Measurements from ENCODE around the gene CD274.

Gene CD274

GRCh38 chr9:5509573-5509972, 59.2 kb downstream of the CD274 start:
- Histone ChIP-seq H3K4me3 (replicated peaks; ENCODE audit: insufficient read depth, low read length) (no peak overlapping the region), H3K27ac (replicated peaks) (no peak overlapping the region), H3K27me3 (ENCODE audit: insufficient read depth, poor library complexity, severe bottlenecking) (no peaks in the 10 kb centered on the region)
- DNase-seq (ENCODE audit: low read depth in 1 of 2, low spot score in 1 of 2), result no peak
- TF ChIP-seq SPI1 (IDR thresholded peaks at IDR 0.05; ENCODE audit: borderline replicate concordance, low read depth), result no peak
- no peak for TF ChIP-seq REST (IDR thresholded peaks at IDR 0.05; ENCODE audit: insufficient replicate concordance, low read depth)
- no peak for TF ChIP-seq CTCF (IDR thresholded peaks at IDR 0.05; ENCODE audit: insufficient read depth, low read length)
- no peak for TF ChIP-seq GABPA (IDR thresholded peaks at IDR 0.05; ENCODE audit: low read depth)
- TF ChIP-seq POLR2AphosphoS5 (IDR thresholded peaks at IDR 0.05; ENCODE audit: low read depth), result no peak

GRCh38 chr9:5510360-5510931, 60.1 kb downstream of the CD274 start, which contains the start of gene PDCD1LG2:
Gene PDCD1LG2, plus strand, starts transcription at chr9:5510531. Its CDS starts 12,016 bp downstream, at chr9:5522547.
- no peak within 1 kb of the TSS for H3K27ac ChIP-seq (replicated peaks)
- DNase-seq (ENCODE audit: low read depth in 1 of 2, low spot score in 1 of 2), result no peak
- H3K4me3 ChIP-seq (replicated peaks; ENCODE audit: insufficient read depth, low read length), result no peak within 1 kb of the TSS
- TF ChIP-seq CTCF (IDR thresholded peaks at IDR 0.05; ENCODE audit: insufficient read depth, low read length) (no peak), POLR2AphosphoS5 (IDR thresholded peaks at IDR 0.05; ENCODE audit: low read depth) (no peak), REST (IDR thresholded peaks at IDR 0.05; ENCODE audit: insufficient replicate concordance, low read depth) (no peak), GABPA (IDR thresholded peaks at IDR 0.05; ENCODE audit: low read depth) (no peak), SPI1 (IDR thresholded peaks at IDR 0.05; ENCODE audit: borderline replicate concordance, low read depth) (no peak)
- H3K27me3 ChIP-seq (ENCODE audit: insufficient read depth, poor library complexity, severe bottlenecking), result no peaks in the 10 kb centered on the region

- TF ChIP-seq SPI1 (IDR thresholded peaks at IDR 0.05; ENCODE audit: borderline replicate concordance, low read depth) (no peak), CTCF (IDR thresholded peaks at IDR 0.05; ENCODE audit: insufficient read depth, low read length) (no peak), REST (IDR thresholded peaks at IDR 0.05; ENCODE audit: insufficient replicate concordance, low read depth) (no peak), GABPA (IDR thresholded peaks at IDR 0.05; ENCODE audit: low read depth) (no peak), POLR2AphosphoS5 (IDR thresholded peaks at IDR 0.05; ENCODE audit: low read depth) (no peak)
- no peaks in the 10 kb centered on the region for H3K27me3 ChIP-seq (ENCODE audit: insufficient read depth, poor library complexity, severe bottlenecking)
- no peak for DNase-seq (ENCODE audit: low read depth in 1 of 2, low spot score in 1 of 2)
- H3K4me3 ChIP-seq (replicated peaks; ENCODE audit: insufficient read depth, low read length), result no peak overlapping the region
- H3K27ac ChIP-seq (replicated peaks), result no peak overlapping the region
Observed at GRCh38 chr9:5510989-5511388, 60.6 kb downstream of the CD274 start.

Measured in HL-60 (cell line).